Transverse colon (tissue), 4 donors: ENCODE measurements around the gene SHH. TPM values are rescaled to one million over a fixed set of nuclear protein-coding genes. Genes with fewer than 3 reads are reported as not detected.

ENCODE experiments used
- DNase-seq: peaks from one replicate; pipeline ENCODE4 v3.0.0-alpha.2; 2019
- H3K27ac ChIP-seq, 4 donors: fragments of 200-600 bp; sonication (generic); 2 replicates each; pipeline ENCODE4 v1.5.1; 2016 to 2018; ENCODE audit warnings: inconsistent platforms in 4 of 4
- H3K27me3 ChIP-seq: fragments of 200-600 bp; sonication (generic); 2 replicates; pipeline ENCODE4 v1.5.1; 2017; ENCODE audit warnings: inconsistent platforms
- H3K36me3 ChIP-seq, 4 donors: fragments of 200-600 bp; sonication (generic); 2 replicates each; pipeline ENCODE4 v1.5.1; 2017 to 2019; ENCODE audit warnings: inconsistent platforms in 4 of 4
- H3K4me1 ChIP-seq, 4 donors: fragments of 200-600 bp; sonication (generic); 2 replicates each; pipeline ENCODE4 v1.5.1; 2017 to 2020; ENCODE audit warnings: inconsistent platforms in 4 of 4
- H3K4me3 ChIP-seq, 4 donors: fragments of 200-600 bp; sonication (generic); 1 replicate in 1 of 4; 2 replicates in 3 of 4; pipeline versions ENCODE4 v1.5.1 to v1.6.1; 2017 to 2019; ENCODE audit warnings: inconsistent platforms in 4 of 4
- H3K9me3 ChIP-seq, 2 donors: fragments of 200-600 bp; sonication (generic); 2 replicates each; pipeline ENCODE4 v1.5.1; 2017 to 2019; ENCODE audit warnings: inconsistent platforms in 2 of 2
- EP300 ChIP-seq: sonication (generic); formaldehyde crosslinking; IDR thresholded peaks from one replicate; pipeline ENCODE4 v1.6.1; 2017; ENCODE audit warnings: antibody characterized with exemption, low read depth
- POLR2A ChIP-seq: fragments of 450-650 bp; IDR thresholded peaks from one replicate; pipeline ENCODE4 v1.6.1; 2016; ENCODE audit warnings: antibody characterized with exemption, mild to moderate bottlenecking, moderate library complexity
- POLR2AphosphoS5 ChIP-seq, 3 donors: sonication (generic); formaldehyde crosslinking; IDR thresholded peaks; one replicate each; pipeline ENCODE4 v1.6.1; 2016; ENCODE audit warnings: antibody characterized with exemption in 3 of 3
- WGBS, 2 donors: methylation state at CpG; one replicate each; pipeline ENCODE4 v1.1.5; 2018; ENCODE audit warnings: low coverage in 1 of 2; 5-methylcytosine and 5-hydroxymethylcytosine counted together
- in situ Hi-C, 4 donors: fragments of 200-750 bp; cut with MboI; loops; one replicate each; pipeline versions ENCODE4 v1.15.0 to v1.15.1; 2017; ENCODE audit warnings: low sequenced_read_pairs in 3 of 4, low pct_ligation_motif_present in 1 of 4, low pct_unique_long_range_greater_than_20kb in 1 of 4
- intact Hi-C: fragments of 100-400 bp; cut with DNase I; formaldehyde crosslinking; loops from one replicate; pipeline ENCODE4 v1.15.1; 2023; ENCODE audit warnings: low total_unique reads
- total RNA-seq, 4 donors: library from RNA; depleted of rRNA; stranded (reverse); fragments of >200 nt; gene quantifications; one replicate each; pipeline ENCODE4 v1.1.0, GENCODE V29; 2016
- TF ChIP-seq, protein P1 (sequence below), 5 experiments: fragments of 200-600 bp in 3 of 5; fragments of 450-650 bp in 2 of 5; sonication (generic) in 3 of 5; IDR thresholded peaks; 1 replicate in 2 of 5; 2 replicates in 3 of 5; pipeline ENCODE4 v1.5.1; 2016 to 2017; ENCODE audit warnings: antibody characterized with exemption in 5 of 5, inconsistent platforms in 3 of 5, mild to moderate bottlenecking in 2 of 5, moderate library complexity in 1 of 5

Gene SHH
- total RNA-seq, 4 donors from 2014 or later, result 0.40 to 3.7 (median 2.0) TPM

DNA sequence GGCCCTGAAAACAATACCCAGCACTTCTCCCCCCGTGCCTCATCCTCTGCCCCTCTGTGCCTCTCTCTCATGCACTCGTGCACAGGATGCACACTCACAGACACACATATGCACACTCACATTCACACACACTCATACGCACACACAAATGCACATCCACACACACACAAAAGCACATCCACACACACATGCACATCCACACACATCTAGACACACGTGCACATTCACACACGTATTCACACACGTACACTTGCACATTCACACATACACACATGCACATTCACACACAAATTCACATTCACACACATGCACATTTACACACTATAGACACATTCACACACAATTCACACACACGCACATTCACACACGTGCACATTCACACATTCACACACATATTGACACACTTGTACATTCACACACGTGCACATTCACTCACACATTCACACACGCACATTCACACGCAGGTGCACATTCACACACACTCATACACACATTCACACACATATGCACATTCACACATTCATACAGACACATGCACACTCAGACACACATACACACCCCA lies 19.2 kb downstream of the SHH start:
- TF ChIP-seq POLR2AphosphoS5 (IDR thresholded peaks at IDR 0.05), result no peak
- no peak for TF ChIP-seq EP300
- Histone ChIP-seq H3K27me3 (peaks cover 28% of the 10 kb centered on the region), H3K27ac (no peak overlapping the region), H3K9me3 (no peaks in the 10 kb centered on the region), H3K36me3 (no peaks in the 10 kb centered on the region), H3K4me1 (peaks cover 0 to 8% (median 8%) of the 10 kb centered on the region in 4 donors), H3K4me3 (no peak overlapping the region)
- WGBS, 2 donors, result 80 to 81% methylated on average over 10 to 11 of the region's 11 CpGs
- intact Hi-C loops (no loop called here), in situ Hi-C loops (loop anchor here in 1 of 4 donors (25.0 kb wide), 1 partner anchor 1019 kb away; no protein-coding TSS in a partner anchor)
- no peak for DNase-seq

DNA sequence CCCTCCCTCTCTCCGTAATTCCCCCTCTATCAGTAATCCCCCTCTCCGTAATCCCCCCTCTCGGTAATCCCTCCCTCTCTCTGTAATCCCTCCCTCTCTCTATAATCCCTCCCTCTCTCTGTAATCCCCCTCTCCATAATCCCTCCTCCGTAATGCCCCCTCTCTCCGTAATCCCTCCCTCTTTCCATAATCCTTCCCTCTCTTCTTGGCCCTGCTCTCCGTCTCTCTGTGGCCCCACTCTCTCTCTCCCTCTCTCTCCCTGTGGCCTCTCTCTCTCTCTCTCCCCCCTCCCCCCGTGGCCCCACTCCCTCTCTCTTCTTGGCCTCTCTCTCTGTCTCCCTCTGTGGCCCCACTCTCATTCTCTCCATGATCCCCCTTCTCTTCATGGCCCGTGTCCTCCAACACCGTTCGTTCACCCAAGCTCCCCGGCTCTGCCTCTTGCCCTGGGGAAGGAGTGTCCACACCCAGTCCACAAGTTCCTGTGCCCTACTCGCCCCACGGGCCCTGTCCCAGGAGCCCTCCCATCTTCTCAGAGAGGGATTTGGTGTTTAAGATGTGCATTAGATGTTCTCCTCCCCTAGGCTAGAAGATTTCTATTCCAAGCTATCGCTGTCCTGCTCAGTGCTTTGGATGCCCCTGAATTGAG lies 19.8 kb downstream of the SHH start:
- 75 to 86% methylated on average over 6 to 13 of the region's 14 CpGs for WGBS, 2 donors
- intact Hi-C loops (no loop called here), in situ Hi-C loops (loop anchor here in 1 of 4 donors (25.0 kb wide), 1 partner anchor 1020 kb away; no protein-coding TSS in a partner anchor)
- no peak overlapping the region for H3K4me3 ChIP-seq
- H3K36me3 ChIP-seq, result no peaks in the 10 kb centered on the region
- no peaks in the 10 kb centered on the region for H3K9me3 ChIP-seq
- H3K27me3 ChIP-seq, result peaks cover 28% of the 10 kb centered on the region
- no peak overlapping the region for H3K27ac ChIP-seq
- DNase-seq, result no peak
- TF ChIP-seq POLR2A, result no peak
- no peak for TF ChIP-seq EP300
- no peak for TF ChIP-seq POLR2AphosphoS5 (IDR thresholded peaks at IDR 0.05)
- TF ChIP-seq, protein P1, sequence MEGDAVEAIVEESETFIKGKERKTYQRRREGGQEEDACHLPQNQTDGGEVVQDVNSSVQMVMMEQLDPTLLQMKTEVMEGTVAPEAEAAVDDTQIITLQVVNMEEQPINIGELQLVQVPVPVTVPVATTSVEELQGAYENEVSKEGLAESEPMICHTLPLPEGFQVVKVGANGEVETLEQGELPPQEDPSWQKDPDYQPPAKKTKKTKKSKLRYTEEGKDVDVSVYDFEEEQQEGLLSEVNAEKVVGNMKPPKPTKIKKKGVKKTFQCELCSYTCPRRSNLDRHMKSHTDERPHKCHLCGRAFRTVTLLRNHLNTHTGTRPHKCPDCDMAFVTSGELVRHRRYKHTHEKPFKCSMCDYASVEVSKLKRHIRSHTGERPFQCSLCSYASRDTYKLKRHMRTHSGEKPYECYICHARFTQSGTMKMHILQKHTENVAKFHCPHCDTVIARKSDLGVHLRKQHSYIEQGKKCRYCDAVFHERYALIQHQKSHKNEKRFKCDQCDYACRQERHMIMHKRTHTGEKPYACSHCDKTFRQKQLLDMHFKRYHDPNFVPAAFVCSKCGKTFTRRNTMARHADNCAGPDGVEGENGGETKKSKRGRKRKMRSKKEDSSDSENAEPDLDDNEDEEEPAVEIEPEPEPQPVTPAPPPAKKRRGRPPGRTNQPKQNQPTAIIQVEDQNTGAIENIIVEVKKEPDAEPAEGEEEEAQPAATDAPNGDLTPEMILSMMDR (IDR thresholded peaks at IDR 0.05), result no peak
- H3K4me1 ChIP-seq, result peaks cover 0 to 13% (median 12%) of the 10 kb centered on the region in 4 donors

DNA sequence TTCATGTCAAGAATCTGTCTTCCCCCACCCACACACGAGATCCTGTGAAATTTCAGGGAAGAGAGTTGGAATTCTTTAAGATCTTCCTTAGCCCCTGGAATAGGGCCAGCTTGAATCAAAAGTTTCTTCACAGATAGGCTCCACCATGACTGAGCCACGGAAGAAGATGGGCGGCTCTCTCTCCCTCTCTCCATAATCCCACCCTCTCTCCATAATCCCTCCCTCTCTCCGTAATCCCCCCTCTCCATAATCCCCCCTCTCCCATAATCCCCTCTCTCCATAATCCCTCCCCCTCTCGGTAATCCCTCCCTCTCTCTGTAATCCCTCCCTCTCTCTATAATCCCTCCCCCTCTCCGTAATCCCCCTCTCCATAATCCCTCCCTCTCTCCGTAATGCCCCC lies 20.4 kb downstream of the SHH start:
- no peak overlapping the region for H3K4me3 ChIP-seq
- H3K27ac ChIP-seq, result no peak overlapping the region
- no peak for DNase-seq
- peaks cover 28% of the 10 kb centered on the region for H3K27me3 ChIP-seq
- H3K36me3 ChIP-seq, result no peaks in the 10 kb centered on the region
- TF ChIP-seq POLR2AphosphoS5 (IDR thresholded peaks at IDR 0.05) (no peak), POLR2A (no peak)
- TF ChIP-seq, protein P1 (IDR thresholded peaks at IDR 0.05), result no peak
- in situ Hi-C loops, result loop anchor here in 1 of 4 donors (25.0 kb wide), 1 partner anchor 1020 kb away; no protein-coding TSS in a partner anchor
- intact Hi-C loops, result no loop called here
- 54 to 59% methylated on average over 4 to 6 of the region's 7 CpGs for WGBS, 2 donors
- no peaks in the 10 kb centered on the region for H3K9me3 ChIP-seq
- H3K4me1 ChIP-seq, result peaks cover 0 to 13% (median 13%) of the 10 kb centered on the region in 4 donors

DNA sequence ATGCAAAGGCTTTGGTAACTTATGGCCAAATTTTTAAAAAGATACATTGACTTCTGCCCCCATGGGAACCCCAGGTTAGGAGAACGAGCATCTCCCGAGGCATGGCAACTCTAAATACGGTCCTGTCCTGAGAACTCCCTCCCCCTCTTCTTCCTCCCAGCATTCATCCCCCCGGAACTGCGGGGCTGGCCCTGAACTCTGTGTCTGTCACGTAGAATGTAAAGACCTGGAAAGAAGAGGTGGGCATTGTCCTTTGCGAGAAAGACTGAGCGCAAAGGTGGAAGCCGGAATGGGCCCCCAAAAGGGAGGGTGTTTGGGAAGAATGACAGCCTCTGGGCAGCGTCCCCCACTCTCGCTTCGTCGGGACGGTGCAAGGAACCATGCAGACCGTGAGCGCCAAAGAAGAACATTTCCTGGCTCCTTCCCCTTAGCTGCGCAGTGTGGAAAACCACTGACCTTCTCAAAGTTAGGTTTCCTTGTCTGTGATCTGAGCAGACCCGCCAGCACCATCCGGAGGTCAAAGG lies 21.0 kb downstream of the SHH start:
- Histone ChIP-seq H3K9me3 (no peaks in the 10 kb centered on the region), H3K27ac (no peak overlapping the region), H3K36me3 (no peaks in the 10 kb centered on the region), H3K4me1 (peaks cover 0 to 13% (median 12%) of the 10 kb centered on the region in 4 donors), H3K27me3 (peaks cover 24% of the 10 kb centered on the region), H3K4me3 (no peak overlapping the region)
- no peak for DNase-seq
- WGBS, 2 donors, result 73 to 85% methylated on average over 11 to 19 of the region's 19 CpGs
- in situ Hi-C loops, result loop anchor here in 1 of 4 donors (25.0 kb wide), 1 partner anchor 1021 kb away; no protein-coding TSS in a partner anchor
- TF ChIP-seq EP300 (no peak), POLR2A (no peak), POLR2AphosphoS5 (IDR thresholded peaks at IDR 0.05) (no peak)
- TF ChIP-seq, protein P1 (IDR thresholded peaks at IDR 0.05), result no peak
- intact Hi-C loops, result no loop called here
